Psoas muscle (tissue), 8 donors: Measurements from ENCODE around the gene SOCS6. TPM values are rescaled to one million over a fixed set of nuclear protein-coding genes. Genes with fewer than 3 reads are reported as not detected.

ENCODE experiments used
- ATAC-seq, 4 donors: fragments of 200-7000 bp; cut with Tn5 transposase; one replicate each; pipeline ENCODE4 v1.9.1; 2020; ENCODE audit warnings: moderate library complexity in 3 of 4, mild to moderate bottlenecking in 2 of 4
- DNase-seq, 2 donors: peaks; one replicate each; pipeline ENCODE4 v3.0.0-alpha.2; 2020
- H3K27ac ChIP-seq: fragments of 200-600 bp; one replicate; pipeline ENCODE4 v1.8.0; 2022
- H3K27me3 ChIP-seq, 3 donors: fragments of 200-600 bp in 1 of 3; one replicate each; pipeline versions ENCODE4 v1.6.1 to v1.8.0; 2013 to 2022; ENCODE audit warnings: low read length in 2 of 3, mild to moderate bottlenecking in 2 of 3, moderate library complexity in 1 of 3; ENCODE audit not compliant: insufficient read depth in 3 of 3
- H3K36me3 ChIP-seq, 2 donors: fragments of 200-600 bp in 1 of 2; one replicate each; pipeline versions ENCODE4 v1.6.1 to v1.8.0; 2013 to 2022; ENCODE audit warnings: low read depth in 1 of 2, mild to moderate bottlenecking in 1 of 2, moderate library complexity in 1 of 2; ENCODE audit not compliant: insufficient read depth in 1 of 2
- H3K4me1 ChIP-seq: fragments of 200-600 bp; one replicate; pipeline ENCODE4 v1.8.0; 2022
- H3K4me3 ChIP-seq: fragments of 200-600 bp; one replicate; pipeline ENCODE4 v1.8.0; 2022; ENCODE audit warnings: mild to moderate bottlenecking
- H3K9me3 ChIP-seq: fragments of 200-600 bp; one replicate; pipeline ENCODE4 v1.8.0; 2022
- CTCF ChIP-seq: fragments of 200-600 bp; IDR thresholded peaks from one replicate; pipeline ENCODE4 v1.8.0; 2022; ENCODE audit warnings: antibody characterized with exemption
- WGBS, 3 donors: extraction: QIAGEN DNeasy Blood & Tissue Kit; methylation state at CpG; one replicate each; pipeline versions ENCODE4 v1.1.6 to v1.1.7; 2013; 5-methylcytosine and 5-hydroxymethylcytosine counted together
- intact Hi-C, 2 donors: fragments of 100-400 bp; cut with DNase I; formaldehyde crosslinking; loops; one replicate each; pipeline versions ENCODE4 v1.11.0 to v1.14.2; 2022
- polyA plus RNA-seq, 3 donors: library from polyadenylated mRNA; stranded (reverse); fragments of 200-250 nt; gene quantifications; one replicate each; pipeline ENCODE4 v1.2.3, GENCODE V29; 2013
- total RNA-seq, 4 donors: library from RNA; stranded (reverse); fragmentation: NEBNext Ultra II Directional in 2 of 4; extraction: Animal tissue kit (Norgen Biotek cat#: 25700) in 2 of 4; gene quantifications; one replicate each; pipeline versions ENCODE4 v1.2.1 to v1.2.4, GENCODE V29; 2021 to 2023
- donor health status: healthy with polysubstance abuse.
- donor health status: DM: no; HTN: no; CAD: no; lungs with moderate emphysema.
- donor health status: Bipolar disorder and iron deficiency.
- donor health status: healthy.
- donor health status: DM: yes; HTN: yes; CAD: no.
- donor health status: DM: no; HTN: no; CAD: no.
- donor health status: DM: no; HTN: no; CAD: no.
- donor health status: DM: yes; HTN: yes; CAD: no.

SOCS6 gene
- total and polyA plus RNA-seq, 7 donors: 7.3 to 30.2 (median 19.1) TPM

GRCh38 chr18:70295192-70296188, 6.6 kb downstream of the SOCS6 start:
- H3K27me3 ChIP-seq: no peaks in the 10 kb centered on the region
- no peak for DNase-seq
- H3K4me1 ChIP-seq: peaks cover 81% of the 10 kb centered on the region
- intact Hi-C loops: no loop called here
- ATAC-seq: peak in 1 of 4 donors; percentile 26
- H3K36me3 ChIP-seq: no peaks in the 10 kb centered on the region
- no peak for TF ChIP-seq CTCF
- no peak overlapping the region for H3K27ac ChIP-seq
- no peaks in the 10 kb centered on the region for H3K9me3 ChIP-seq
- peak overlapping the region; percentile 25 for H3K4me3 ChIP-seq
- 45 to 65% (median 46%) methylated on average over 8 of the region's 8 CpGs for WGBS, 3 donors

DNA sequence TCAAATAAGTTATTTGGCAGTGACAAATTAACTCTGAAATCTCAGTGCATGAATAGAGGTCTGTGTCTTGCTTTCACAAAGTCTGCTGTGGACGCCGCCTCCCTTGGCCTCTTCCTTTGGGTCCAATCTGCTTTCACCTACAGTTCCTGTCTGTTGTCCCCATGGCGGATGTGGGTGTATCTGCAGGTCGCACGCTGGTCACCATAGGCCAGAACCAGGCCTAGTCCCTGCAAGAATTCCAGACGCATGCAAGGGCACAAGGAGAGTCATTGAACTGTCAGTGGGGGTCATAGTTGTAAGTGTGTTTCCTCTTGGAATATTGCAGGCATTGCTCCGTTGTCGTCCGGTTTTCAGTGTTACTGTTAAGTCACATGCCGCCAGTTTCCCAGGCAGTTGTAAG, 7.4 kb downstream of the SOCS6 start:
- no peak overlapping the region for H3K4me3 ChIP-seq
- H3K36me3 ChIP-seq: no peaks in the 10 kb centered on the region
- H3K27me3 ChIP-seq: no peaks in the 10 kb centered on the region
- no peak overlapping the region for H3K27ac ChIP-seq
- DNase-seq (peak in 1 of 2 donors; percentile 42), ATAC-seq (peak in 2 of 4 donors; percentile 35 to 38)
- TF ChIP-seq CTCF: no peak
- peaks cover 81% of the 10 kb centered on the region for H3K4me1 ChIP-seq
- intact Hi-C loops: no loop called here
- no peaks in the 10 kb centered on the region for H3K9me3 ChIP-seq
- WGBS, 3 donors: 61 to 69% (median 68%) methylated on average over 10 of the region's 10 CpGs

DNA sequence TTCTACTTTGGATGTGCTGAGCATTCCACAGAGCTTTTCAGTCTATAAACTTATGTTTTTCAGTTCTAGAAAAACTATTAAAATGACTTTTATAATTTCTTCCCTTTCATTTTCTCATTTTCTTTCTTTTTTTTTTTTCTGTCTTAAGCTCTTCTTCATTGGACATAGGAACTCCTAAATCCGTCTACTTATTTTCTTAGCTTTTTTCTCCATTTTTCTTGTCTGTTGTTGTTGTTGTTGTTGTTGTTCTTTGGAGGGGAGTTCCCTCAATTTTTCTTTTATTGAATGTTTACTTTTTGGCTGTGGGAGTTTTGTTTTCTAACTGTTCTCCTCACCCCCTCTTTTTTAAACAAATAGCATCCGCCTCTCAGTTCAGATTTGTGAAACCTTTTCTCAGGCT, 7.9 kb downstream of the SOCS6 start:
- Histone ChIP-seq H3K27me3 (no peaks in the 10 kb centered on the region), H3K9me3 (no peaks in the 10 kb centered on the region), H3K27ac (no peak overlapping the region), H3K4me3 (no peak overlapping the region), H3K4me1 (peaks cover 81% of the 10 kb centered on the region), H3K36me3 (no peaks in the 10 kb centered on the region)
- no peak for ATAC-seq
- no peak for DNase-seq
- intact Hi-C loops: no loop called here
- TF ChIP-seq CTCF: no peak
- WGBS, 3 donors: 93 to 97% (median 96%) methylated on average over 2 of the region's 2 CpGs

DNA sequence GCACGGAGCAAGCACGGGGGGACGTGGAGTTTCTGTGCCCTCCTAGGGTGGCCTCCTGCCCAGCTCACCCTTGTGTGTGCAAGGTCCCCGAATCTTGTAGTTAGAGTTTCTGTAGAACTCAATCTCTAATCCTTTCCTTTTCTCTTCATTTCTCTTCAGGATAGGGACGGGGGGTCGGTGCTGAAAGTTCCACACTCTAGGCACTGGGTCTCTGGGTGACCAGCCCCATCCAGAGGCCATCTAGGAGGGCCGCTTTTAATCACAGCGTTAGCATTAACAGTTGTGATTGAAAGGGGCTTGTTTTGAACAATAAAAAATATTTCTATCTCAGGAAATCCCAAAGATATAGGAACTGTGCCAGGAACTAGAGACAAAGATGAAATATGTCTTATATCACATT, 10.5 kb downstream of the SOCS6 start:
- Histone ChIP-seq H3K27ac (no peak overlapping the region), H3K27me3 (no peaks in the 10 kb centered on the region), H3K4me1 (peaks cover 72% of the 10 kb centered on the region), H3K9me3 (no peaks in the 10 kb centered on the region), H3K4me3 (no peak overlapping the region), H3K36me3 (no peaks in the 10 kb centered on the region)
- TF ChIP-seq CTCF: no peak
- no peak for DNase-seq
- intact Hi-C loops: no loop called here
- 76 to 79% (median 78%) methylated on average over 8 of the region's 8 CpGs for WGBS, 3 donors
- ATAC-seq: no peak
